Glomerular endothelial cell (primary cell): ENCODE measurements around the gene SLC1A7. TPM values are rescaled to one million over a fixed set of nuclear protein-coding genes. Genes with fewer than 3 reads are reported as not detected.

Experiments used
- DNase-seq: peaks from one replicate; pipeline ENCODE4 v3.0.0-alpha.2; 2011; ENCODE audit warnings: low read depth, low spot score; ENCODE audit errors: extremely low read depth
- total RNA-seq: library from RNA; depleted of rRNA; stranded (reverse); fragments of >200 nt; gene quantifications from 2 replicates; pipeline ENCODE4 v1.2.3, GENCODE V29; 2015

SLC1A7 gene
- total RNA-seq, 1 donor from 2014 or later, result not detected

GRCh38 chr1:53134961-53135734, 7.3 kb downstream of the SLC1A7 start:
- DNase-seq, result no peak

GRCh38 chr1:53134042-53134485, 8.4 kb downstream of the SLC1A7 start:
- no peak for DNase-seq

- no peak for DNase-seq
These were observed 9.0 kb downstream of the SLC1A7 start for GRCh38 chr1:53133261-53134041.

GRCh38 chr1:53132176-53132575, 10.3 kb downstream of the SLC1A7 start:
- no peak for DNase-seq

- DNase-seq, result no peak
These were observed 10.9 kb downstream of the SLC1A7 start for GRCh38 chr1:53131590-53131938.

GRCh38 chr1:53130878-53131589, 11.4 kb downstream of the SLC1A7 start:
- DNase-seq, result no peak

GRCh38 chr1:53130598-53130877, 11.9 kb downstream of the SLC1A7 start:
- no peak for DNase-seq

GRCh38 chr1:53129891-53130597, 12.4 kb downstream of the SLC1A7 start:
- no peak for DNase-seq

GRCh38 chr1:53128401-53128800, 14.0 kb downstream of the SLC1A7 start:
- DNase-seq, result no peak

- no peak for DNase-seq
These were observed 14.9 kb downstream of the SLC1A7 start for GRCh38 chr1:53127546-53127945.

- DNase-seq, result no peak
These were observed 15.9 kb downstream of the SLC1A7 start for GRCh38 chr1:53126495-53126894.

GRCh38 chr1:53125623-53126360, 16.6 kb downstream of the SLC1A7 start:
- DNase-seq, result no peak

GRCh38 chr1:53125122-53125521, 17.3 kb downstream of the SLC1A7 start:
- no peak for DNase-seq

- no peak for DNase-seq
These were observed 18.8 kb downstream of the SLC1A7 start for GRCh38 chr1:53123453-53124140.

GRCh38 chr1:53122961-53123413, 19.5 kb downstream of the SLC1A7 start:
- no peak for DNase-seq

GRCh38 chr1:53122201-53122885, 20.1 kb downstream of the SLC1A7 start:
- no peak for DNase-seq

GRCh38 chr1:53121319-53122172, 20.9 kb downstream of the SLC1A7 start:
- no peak for DNase-seq

GRCh38 chr1:53120659-53121058, 21.8 kb downstream of the SLC1A7 start:
- DNase-seq, result no peak
